ENCODE results near the gene BTBD16.

Gene BTBD16

DNA sequence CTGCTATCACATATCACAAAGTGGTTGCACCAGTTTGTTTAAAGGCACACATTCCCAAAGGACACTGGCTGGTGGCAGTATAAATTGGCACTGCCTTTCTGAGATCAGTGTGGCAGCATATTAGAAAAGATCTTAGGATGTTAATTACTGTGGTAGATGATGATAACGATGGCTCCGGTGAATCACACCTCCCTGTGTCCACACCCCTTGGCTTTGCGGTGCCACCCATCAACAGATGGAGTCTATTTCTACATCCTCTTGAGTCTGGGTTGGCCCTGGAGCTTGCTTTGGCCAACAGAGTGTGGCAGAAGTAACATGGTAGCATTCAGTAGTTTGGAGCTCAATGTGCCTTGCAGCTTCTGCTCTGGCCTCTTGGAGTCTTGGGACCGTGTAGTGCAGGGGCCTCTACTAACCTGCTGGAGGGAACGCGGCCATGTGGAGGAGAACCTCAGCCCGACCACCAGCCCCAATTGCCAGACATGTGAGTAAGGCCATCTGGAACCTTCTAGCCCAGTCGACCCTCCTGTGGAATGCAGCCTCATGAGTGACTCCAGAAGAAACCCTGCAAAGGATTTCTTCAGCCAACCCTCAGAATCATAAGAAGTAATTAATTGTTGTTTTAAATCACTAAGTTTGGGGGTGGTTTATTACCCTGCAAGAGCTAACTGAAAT is 76.2 kb downstream of the BTBD16 start:
- DNase-seq: no peak

DNA sequence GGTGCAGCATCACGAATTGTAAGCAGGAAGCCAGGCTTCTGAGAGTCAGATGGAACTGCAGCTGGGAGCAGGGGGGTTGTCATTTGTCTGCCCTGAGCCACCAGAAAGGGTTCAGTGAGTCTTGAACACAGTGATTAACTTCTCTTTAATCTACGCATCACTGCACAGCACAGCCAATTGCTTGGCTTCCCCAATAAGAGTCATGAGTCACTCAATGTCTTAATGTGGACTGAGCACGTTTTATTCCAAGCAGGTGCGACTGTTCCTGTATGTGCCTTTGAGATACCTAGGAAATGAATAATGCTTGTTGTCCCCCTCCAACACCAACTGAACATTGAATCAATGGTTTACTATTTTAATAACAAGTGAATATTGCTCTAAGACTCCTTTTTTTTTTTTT is 77.4 kb downstream of the BTBD16 start:
- DNase-seq: no peak

DNA sequence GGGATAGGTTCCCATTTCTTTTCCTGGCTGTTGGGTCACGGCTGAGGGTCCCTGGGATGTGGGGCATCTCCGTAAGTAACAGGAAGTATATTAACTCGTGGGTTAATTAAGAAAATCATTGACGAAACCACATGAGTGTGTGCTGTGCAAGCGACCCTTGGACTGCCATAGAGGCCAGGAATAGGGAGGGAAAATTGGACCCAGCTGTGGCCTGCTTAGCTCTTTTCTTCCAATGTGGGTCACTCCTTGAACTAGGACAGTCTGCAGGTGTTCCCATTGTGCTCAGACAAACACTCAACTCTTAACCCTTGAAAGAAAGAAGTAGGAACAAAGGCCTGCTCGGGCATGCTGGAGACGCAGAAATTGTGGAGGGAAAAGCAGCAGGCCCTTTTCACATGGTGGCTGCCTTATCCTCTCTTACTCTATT is 77.9 kb downstream of the BTBD16 start:
- no peak for DNase-seq

DNA sequence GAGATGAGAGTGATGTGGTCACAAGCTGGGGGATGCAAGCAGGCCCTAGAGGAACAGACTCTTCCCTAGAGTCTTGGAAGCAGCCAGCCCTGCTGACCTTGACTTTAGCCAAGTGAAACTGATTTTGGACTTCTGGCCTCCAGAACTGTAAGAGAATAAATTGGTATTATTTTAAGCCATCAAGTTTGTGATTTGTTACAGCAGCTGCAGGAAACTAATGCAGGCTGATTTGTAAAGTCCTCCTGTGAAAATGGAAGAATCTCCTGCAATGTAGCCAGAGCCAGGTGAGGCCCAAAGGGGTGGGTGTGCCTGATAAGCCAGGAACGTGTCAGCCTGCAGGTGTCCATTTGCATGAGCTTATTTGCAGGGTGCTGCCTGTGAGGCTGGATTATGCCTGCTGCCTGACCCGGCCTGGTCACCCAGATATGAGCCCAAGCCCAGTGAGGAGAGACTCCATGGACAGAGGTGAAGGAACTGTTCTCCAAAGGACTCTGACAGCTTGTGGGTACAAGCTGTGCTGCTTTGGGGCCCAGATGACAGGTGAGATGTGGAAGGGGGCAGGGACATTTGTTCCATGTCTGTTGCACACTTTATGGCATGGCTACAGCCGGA is 78.8 kb downstream of the BTBD16 start:
- no peak for DNase-seq

DNA sequence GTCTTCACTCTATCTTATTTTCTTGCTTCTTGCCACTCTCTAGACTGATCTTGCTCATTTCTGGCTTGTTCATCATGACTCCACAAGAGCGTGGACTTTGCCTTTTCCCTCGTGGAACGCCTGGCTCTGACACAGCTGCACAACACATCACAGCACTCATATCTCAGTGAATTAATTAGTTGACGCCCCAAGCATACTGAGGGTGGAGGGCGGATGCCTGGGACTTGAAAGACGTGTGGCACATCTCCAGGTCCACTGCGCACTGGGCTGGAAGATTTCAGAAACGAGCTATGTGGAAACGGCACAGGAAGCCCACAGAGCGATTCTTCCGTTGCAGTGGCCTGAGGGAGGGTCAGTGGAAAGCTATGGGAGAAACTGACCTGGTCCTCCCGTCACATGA is 79.8 kb downstream of the BTBD16 start:
- no peak for DNase-seq

DNA sequence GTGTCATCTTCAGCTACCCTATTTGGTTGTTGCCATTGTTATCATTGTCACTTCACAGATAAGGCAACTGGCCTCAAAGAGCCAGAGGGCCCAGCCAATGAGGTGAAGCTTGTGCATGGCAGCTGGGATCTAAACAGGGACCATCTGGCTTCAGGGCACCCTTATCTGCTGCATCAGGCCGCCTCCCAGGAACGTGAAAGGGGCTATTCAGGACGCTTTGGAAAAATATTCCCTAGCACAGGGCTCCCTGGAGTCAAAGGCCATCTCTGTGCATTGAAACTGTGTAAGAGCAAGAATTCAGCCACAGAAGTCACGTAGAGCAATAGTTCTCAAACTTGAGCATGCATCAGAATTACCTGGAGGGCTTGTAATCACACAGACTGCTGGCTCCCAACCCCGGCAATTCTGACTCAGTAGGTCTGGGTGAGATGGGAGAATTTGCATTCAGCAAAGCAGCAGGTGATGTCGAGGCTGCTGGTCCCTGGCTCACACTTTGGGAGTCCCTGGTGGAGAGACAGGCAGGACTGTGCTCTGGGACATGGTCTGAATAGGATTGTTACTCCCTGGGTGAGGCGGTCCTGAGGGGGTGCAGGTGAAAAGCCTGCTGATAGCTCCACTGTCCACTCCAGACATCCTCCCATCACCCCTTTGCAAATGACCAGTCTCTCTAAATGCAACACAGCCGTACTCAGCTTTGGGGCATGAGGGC is 81.9 kb downstream of the BTBD16 start:
- DNase-seq: no peak

DNA sequence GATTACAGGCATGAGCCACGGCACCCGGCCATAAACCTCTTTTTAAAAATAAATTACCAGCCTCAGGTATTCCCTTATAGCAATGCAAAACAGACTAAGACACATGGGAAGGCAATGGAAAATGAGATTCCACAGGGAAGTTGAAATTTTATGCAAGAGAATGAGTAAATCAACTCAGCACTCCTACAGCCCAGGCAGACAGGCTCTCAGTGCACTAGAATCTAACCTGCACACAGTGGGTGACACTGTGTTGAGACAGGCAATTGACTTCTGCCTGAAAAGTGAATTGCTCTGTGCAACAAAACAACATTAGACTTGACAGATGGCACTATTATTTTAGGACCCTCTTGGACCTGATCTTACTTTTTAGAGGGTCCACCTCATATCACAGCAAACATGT is 83.3 kb downstream of the BTBD16 start:
- DNase-seq: no peak

DNA sequence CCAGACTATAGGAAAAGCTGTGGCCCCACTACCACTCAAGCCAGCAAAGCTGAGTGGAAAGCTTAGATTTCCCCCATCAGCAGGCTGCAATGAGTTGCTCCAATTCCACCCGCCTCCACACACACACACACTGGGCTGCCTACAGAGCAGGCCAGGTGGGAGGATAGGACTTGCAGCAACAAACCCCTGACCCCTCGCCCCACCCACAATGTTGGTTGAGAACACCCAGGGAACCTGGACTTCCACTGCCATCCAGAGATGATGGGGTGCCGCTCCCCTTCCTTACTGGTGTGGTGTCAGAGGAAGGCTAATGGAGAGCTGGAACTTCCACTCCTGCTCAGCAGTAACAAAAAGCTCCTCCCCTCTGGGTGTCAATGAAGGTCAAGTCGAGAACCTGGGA is 86.6 kb downstream of the BTBD16 start:
- no peak for DNase-seq

DNA sequence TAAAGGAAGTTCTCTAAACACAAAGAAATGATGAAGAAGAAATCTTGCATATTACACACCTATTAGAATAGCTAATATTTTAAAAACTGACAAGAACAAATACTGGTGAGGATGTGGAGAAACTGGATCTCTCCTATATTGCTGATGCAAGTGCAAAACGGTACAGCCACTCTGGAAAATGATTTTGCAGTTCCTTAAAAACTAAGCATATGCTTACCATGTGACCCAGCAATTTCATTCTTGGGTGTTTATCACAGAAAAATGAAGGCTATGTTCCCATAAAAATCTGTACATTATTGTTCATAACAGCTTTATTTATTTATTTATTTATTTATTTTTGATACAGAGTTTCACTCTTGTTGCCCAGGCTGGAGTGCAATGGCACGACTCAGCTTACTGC is 88.5 kb downstream of the BTBD16 start:
- no peak for DNase-seq

DNA sequence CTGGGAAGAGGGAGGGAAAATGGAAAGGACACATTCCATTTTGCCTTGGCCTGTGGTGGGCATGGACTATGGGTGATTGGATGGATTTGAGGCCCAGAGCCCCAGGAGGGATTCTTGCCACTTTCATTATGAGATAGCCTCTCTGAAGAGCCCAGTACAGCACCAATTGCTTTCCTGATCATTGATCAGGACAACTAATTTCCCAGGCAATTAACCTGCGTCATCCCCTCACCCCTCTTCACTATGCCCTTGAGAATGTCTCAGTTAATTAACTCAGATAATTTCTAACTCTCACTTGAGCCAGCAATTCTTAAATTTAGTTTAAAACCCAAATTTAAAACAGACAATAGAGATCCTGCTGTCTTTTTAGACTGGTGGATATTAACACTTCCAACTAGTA is 90.0 kb downstream of the BTBD16 start:
- DNase-seq: no peak

DNA sequence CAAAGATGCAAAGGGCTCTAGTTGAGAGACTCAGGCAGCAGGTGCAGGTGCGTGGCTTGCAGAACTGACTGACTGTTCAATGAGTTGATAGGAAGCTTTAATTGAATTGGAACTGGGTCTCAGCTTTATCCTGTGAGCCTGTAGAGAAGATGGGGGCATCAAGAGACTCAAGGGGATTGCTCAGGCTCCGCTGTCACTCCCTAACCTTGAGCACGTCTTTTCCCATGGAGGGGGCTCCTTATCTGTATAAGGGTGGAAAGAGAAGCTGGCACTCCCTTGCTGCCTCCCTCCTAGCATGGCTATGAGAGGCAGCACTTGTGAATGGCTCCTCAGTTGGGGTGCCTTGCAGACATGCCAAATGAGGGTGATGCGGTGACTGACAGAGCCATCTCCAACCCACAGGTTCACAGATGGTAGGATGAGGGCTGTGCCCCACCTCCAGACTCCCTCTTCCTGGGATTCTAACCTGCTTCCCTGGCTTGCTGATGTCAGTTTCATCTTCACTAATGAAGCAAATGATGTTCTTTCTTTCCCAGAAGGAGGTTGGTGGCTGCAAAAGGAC is 91.0 kb downstream of the BTBD16 start:
- DNase-seq: no peak

DNA sequence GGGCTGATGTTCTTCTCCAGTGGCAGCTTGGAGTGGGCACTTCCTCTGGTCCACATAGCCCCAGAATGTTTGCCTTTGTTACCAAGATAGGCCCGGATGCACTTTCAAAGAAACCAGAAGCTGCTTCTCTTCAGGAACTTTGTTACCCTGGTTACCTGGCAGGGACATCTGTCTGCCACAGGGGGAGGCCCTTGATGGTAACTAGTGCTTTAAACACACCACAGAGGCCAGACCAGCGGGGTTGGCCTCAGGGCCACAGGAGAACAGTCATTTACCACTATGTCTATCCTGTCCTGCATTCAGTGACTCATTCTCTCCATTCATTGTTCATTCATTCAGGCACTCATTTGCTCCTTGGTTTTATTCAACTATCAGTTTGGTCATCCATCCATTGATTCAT is 91.5 kb downstream of the BTBD16 start:
- no peak for DNase-seq

DNA sequence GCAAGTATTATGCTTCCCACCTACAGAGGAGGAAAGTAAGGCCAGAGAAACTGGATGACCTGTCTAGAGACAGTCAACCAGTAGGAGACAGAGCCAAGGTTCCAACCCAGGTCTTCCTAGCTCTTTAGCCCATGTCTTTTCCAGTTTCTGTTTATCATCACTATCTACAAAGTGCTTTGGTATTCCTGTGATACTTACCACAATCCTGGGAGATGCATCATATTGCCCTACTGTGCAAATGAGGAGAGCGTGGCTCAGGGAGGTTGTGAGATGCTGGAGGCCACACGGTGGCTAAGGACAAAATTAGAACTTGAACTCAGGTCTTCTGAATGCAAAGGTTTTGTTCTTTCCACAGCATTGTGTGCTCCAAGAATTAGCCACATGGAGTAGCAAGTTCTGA is 92.2 kb downstream of the BTBD16 start:
- no peak for DNase-seq

DNA sequence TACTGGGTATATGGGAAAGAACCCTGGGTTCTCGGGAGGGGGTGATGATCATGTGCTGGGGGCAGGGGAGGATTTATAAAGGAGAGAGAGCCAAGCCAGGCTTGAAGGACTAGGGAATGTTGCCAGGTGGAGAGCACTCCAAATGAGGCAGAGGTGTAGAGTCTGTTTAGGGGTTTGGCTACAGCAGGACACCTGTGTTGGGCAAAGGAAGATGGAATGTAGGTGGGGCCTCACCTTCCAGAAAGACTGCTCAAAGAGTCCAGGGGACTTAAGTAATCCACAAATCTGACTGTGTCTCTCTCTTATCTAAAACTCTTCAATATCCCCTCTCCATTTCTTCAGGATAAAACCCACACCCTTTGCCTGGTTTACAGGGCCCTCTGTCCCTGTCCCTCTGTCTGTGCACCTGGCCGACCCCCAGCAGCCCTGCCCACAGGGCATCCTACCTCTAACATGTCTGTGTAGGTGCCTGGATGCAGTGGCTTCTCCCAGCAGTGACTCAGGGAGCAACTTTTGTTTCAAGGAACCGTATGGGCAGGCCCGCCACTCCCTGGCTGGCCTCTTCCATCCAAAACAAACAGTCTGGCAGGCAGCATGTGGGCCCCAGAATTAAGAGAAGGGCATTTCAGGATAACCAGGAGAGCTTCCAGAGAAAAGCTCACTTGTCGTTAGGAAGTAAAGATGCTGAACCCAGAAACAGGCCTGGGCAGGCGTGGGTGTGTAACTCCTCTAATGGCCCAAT is 92.8 kb downstream of the BTBD16 start:
- DNase-seq: no peak

DNA sequence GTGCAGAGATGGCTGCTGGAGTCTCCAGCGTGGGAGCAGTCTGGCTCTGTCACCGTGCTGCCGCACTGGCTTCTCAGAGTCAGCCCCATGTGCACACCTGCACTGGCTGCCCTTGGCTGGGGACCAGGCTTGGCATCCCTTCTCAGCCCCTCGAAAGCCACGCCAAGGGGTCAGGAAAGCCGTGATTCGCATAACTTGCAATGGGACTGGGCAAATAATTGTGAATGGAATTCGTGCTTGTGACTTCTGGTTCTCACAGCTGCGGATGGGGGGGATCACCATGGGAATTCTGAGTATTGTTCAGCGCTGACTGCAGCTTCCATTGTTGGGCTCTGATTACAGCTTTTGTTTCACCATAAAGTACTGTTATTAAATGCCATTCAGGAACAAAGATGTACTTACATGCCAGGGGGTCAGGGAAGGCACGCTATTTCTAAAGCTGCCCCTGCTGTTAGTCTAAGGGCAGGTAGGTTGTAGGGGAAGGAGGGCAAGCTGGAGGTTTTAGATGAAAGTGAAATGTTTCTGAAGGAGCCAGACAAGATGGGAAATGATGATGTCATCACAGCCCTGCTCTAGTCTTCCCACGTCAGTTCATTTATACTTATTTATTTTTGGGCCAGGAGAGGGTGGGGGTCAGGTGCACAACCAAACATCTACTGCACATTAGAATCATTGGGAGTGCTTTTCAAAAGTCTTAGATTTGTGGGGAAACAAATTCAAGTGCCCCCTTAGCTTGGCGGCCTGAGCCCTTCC is 97.6 kb downstream of the BTBD16 start:
- DNase-seq: no peak

DNA sequence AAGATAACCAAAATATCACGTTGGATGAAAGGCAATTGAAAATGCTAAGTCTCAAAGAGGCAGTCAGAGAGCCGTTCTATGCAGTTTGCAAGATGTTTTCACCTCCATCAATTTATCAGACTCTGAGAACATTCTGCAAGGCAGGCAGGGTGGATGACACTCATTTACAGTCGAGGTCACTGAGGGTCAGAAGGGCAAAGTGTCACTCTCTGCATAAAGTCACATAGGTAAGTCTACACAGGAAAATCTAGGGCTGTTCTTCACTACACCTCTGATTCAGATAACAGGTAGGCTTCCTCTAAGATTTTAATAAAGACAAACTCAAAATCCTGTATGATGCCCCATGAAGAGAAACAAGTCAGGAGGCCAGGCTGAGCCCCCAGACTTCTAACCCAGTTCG is 102.0 kb downstream of the BTBD16 start:
- no peak for DNase-seq

DNA sequence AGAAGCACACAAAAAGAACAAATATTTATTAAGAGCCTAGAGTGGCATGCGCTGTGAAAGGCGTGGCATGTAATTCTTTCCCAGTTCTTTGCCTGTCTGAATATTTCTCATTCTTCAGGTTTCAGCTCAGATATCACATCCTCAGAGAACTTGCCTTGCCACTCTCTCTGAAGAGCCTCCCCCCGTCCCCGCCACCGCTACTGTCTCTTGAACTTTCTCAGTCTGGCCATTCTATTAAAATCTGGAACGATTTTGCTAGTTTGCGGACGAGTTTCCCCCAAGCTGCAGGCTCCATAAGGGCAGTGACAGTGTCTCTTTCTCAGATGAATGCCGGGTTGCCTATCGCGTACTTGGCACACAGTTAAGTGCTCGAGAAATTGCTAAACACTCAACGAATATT is 102.6 kb downstream of the BTBD16 start:
- DNase-seq: no peak

DNA sequence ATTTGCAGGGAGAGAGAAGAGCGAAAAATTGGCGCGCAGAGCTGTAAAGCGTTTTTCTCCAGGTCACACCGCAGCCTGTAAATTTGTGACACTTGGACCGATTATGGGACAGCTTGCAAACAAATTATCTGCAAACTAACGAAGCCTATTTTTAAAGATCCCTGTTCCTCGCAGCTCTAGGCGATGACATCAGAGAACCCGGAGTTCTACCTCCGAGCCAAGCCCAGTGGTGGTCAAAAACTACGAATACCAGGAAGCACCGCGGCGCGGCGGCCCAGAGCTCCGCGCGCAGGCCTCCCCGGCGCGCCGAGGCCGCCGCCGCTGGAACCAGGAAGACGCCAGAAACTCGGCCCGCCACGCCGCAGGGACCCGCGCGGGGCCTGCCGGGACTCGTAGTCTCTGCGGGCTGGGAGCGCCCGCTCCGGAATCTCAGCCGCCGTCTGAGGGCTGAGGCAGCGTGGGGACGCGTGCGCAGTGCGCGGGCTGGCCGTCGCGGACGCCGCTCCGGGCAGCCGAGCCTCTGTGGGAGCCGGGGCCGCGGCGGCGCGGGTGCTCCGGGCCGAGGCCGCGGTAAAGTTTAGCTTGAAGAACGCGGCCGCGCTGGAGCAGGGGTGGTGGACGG is 103.3 kb downstream of the BTBD16 start, which contains the start of gene PLEKHA1:
Gene PLEKHA1 (plus strand): TSS at position 472 of the 622 bp plus-strand sequence. CDS start 18,493 bp downstream, outside the sequence.
- DNase-seq: peak; percentile 85

DNA sequence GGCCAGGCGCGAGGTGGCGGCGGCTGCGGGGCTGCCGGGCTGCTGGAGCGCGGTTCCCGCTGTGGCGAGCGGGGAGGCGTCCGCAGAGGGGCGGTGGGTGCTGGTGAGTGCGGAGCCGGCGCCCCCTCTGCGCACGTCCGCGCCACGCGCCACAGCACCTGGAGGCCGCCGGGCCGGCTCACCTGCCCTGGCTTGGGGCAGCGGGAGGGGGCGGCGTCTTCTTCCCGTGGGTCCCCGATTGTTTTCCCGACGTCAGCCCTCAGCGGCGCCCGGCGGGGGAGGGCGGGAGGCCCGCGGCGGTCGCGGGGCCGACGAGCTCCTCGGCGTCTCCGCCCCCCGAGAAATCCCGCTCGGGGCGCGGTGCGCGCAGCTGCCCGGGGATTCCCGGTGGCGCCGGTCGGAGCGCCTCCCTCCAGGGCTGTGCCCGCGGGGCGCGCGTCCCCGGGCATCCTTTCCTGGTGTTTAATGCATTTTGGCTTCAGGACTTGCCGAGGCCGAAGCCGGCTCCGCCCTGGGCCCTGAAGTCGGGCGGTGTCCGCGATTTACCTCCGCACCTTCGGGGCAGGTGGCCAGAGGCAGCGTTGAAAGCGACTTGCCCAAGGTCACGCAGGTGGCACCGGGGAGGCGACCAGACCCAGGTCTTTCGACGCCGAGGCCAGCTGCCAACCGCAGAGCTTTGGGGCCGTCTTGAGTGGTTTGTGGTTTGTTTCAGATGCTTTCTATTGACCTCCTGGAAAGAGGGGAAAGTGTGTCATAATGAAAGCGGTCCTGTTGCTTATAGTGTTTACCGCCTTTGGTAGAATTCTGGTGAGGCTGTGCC is 104.0 kb downstream of the BTBD16 start:
- DNase-seq: peak; percentile 1

DNA sequence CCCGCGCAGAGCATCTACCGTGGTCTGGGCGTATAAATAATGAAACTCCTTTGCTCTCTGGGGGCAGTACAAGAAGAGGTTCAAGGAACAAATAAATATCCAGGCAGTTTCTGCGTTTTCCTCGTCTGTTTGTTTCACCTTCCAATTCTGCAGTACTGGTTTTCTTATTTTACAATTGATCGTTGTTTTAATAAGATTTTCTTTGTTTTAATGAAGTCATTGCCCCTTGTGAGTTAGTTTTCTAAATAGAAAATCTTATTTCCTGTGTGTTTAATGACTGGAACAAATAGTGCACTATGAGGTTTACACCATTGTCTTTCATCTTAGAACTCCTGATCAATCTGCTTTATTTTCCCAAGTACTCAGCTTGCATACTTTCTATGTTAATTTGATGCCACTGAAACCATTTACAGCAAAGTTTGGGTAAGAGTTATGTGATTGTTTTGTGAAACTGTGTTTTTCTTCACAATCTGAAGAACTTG is 104.6 kb downstream of the BTBD16 start:
- DNase-seq: no peak
